Caco-2 (cell line): ENCODE data around the gene PTPRN2. TPM values are rescaled to one million over a fixed set of nuclear protein-coding genes. Genes with fewer than 3 reads are reported as not detected.

Experiments used
- BruUV-seq: library from RNA; stranded (reverse); fragments of 400-500 nt; replicated peaks from 2 replicates; lab custom pipeline; 2021; lab: Mats Ljungman, UMichigan
- CTCF ChIA-PET: fragments of 300-600 bp; sonication (Branson Sonifier 250); formaldehyde crosslinking; loops from one replicate; lab custom pipeline; 2022; ENCODE audit warnings: antibody characterized with exemption; lab: Charles Lee
- POLR2A ChIA-PET: fragments of 300-600 bp; sonication (Branson Sonifier 250); formaldehyde crosslinking; loops from one replicate; lab custom pipeline; 2022; ENCODE audit warnings: antibody characterized with exemption; lab: Charles Lee
- DNase-seq, 2 experiments: peaks; one replicate each; pipeline versions ENCODE4 v3.0.0 to v3.0.0-alpha.2; 2020 to 2022
- H3K27me3 ChIP-seq: replicated peaks from 2 replicates; pipeline ENCODE4 v1.6.0; 2011; ENCODE audit warnings: low read length; ENCODE audit not compliant: control insufficient read depth, insufficient read depth
- H3K36me3 ChIP-seq: 2 replicates; pipeline ENCODE4 v1.5.1; 2011; ENCODE audit warnings: low read length; ENCODE audit not compliant: control insufficient read depth, insufficient read depth
- H3K4me1 ChIP-seq: fragments of 250-450 bp; sonication (Bioruptor Pico); 2 replicates; pipeline ENCODE4 v1.5.1; 2020; ENCODE audit warnings: mild to moderate bottlenecking
- H3K4me3 ChIP-seq: 2 replicates; pipeline ENCODE4 v1.5.1; 2011; ENCODE audit warnings: low read depth, mild to moderate bottlenecking, control low read depth, low read length
- H3K9me3 ChIP-seq: fragments of 250-450 bp; sonication (Bioruptor Pico); 2 replicates; pipeline ENCODE4 v1.5.1; 2020; ENCODE audit warnings: mild to moderate bottlenecking, moderate library complexity
- H3K27ac Mint-ChIP-seq: one replicate; pipeline ENCODE4 v1.8.0; 2022; ENCODE audit warnings: mixed read lengths; ENCODE audit not compliant: unreplicated experiment
- H3K27me3 Mint-ChIP-seq: one replicate; pipeline ENCODE4 v1.8.0; 2022; ENCODE audit warnings: mixed read lengths; ENCODE audit not compliant: insufficient read depth, unreplicated experiment
- H3K36me3 Mint-ChIP-seq: one replicate; pipeline ENCODE4 v1.8.0; 2022; ENCODE audit warnings: mild to moderate bottlenecking, mixed read lengths; ENCODE audit not compliant: insufficient read depth, unreplicated experiment
- H3K4me1 Mint-ChIP-seq: one replicate; pipeline ENCODE4 v1.8.0; 2022; ENCODE audit warnings: low read depth, mixed read lengths; ENCODE audit not compliant: unreplicated experiment
- H3K4me3 Mint-ChIP-seq: one replicate; pipeline ENCODE4 v1.8.0; 2022; ENCODE audit warnings: mild to moderate bottlenecking, moderate library complexity, mixed read lengths; ENCODE audit not compliant: unreplicated experiment
- H3K9me3 Mint-ChIP-seq: one replicate; pipeline ENCODE4 v1.8.0; 2022; ENCODE audit warnings: mixed read lengths; ENCODE audit not compliant: unreplicated experiment
- CTCF ChIP-seq, 2 experiments: fragments of 200-600 bp in 1 of 2; IDR thresholded peaks; 1 replicate in 1 of 2; 2 replicates in 1 of 2; pipeline versions ENCODE4 v1.5.1 to v1.8.0; 2011 to 2022; ENCODE audit warnings: antibody characterized with exemption in 1 of 2, control low read depth in 1 of 2, inconsistent platforms in 1 of 2, low read depth in 1 of 2, low read length in 1 of 2, mild to moderate bottlenecking in 1 of 2, moderate library complexity in 1 of 2; ENCODE audit not compliant: insufficient read depth in 1 of 2, severe bottlenecking in 1 of 2, unreplicated experiment in 1 of 2
- intact Hi-C: fragments of 100-400 bp; cut with micrococcal nuclease; formaldehyde crosslinking; loops from one replicate; pipeline ENCODE4 v1.10.0; 2022; ENCODE audit not compliant: unreplicated experiment
- total RNA-seq: library from RNA; stranded (reverse); gene quantifications from 2 replicates; pipeline ENCODE4 v1.2.3, GENCODE V29; 2022

PTPRN2 gene
- total RNA-seq, 1 experiment from 2014 or later: 1.4 TPM

GRCh38 chr7:158098125-158099030 lies 489.2 kb downstream of the PTPRN2 start:
- Mint-ChIP-seq H3K27me3 (no peaks in the 10 kb centered on the region), H3K4me3 (no peak overlapping the region), H3K4me1 (no peaks in the 10 kb centered on the region), H3K27ac (no peak overlapping the region), H3K36me3 (no peaks in the 10 kb centered on the region), H3K9me3 (peaks cover 31% of the 10 kb centered on the region)
- no TSS peak for BruUV-seq
- CTCF ChIA-PET: no interaction called here
- Histone ChIP-seq H3K4me3 (no peak overlapping the region), H3K36me3 (no peaks in the 10 kb centered on the region), H3K4me1 (no peaks in the 10 kb centered on the region), H3K9me3 (no peaks in the 10 kb centered on the region), H3K27me3 (no peaks in the 10 kb centered on the region)
- intact Hi-C loops: no loop called here
- peak in 1 of 2 experiments; percentile 30 for DNase-seq
- no peak for TF ChIP-seq CTCF (IDR thresholded peaks at IDR 0.05; ENCODE audit: insufficient read depth in 1 of 2, low read depth in 1 of 2, low read length in 1 of 2, severe bottlenecking in 1 of 2, unreplicated experiment in 1 of 2)
- POLR2A ChIA-PET: no interaction called here

GRCh38 chr7:158097453-158098124 lies 490.0 kb downstream of the PTPRN2 start:
- no TSS peak for BruUV-seq
- no peaks in the 10 kb centered on the region for H3K27me3 ChIP-seq
- H3K4me1 Mint-ChIP-seq: no peaks in the 10 kb centered on the region
- no peak overlapping the region for H3K27ac Mint-ChIP-seq
- POLR2A ChIA-PET: no interaction called here
- TF ChIP-seq CTCF (IDR thresholded peaks at IDR 0.05; ENCODE audit: insufficient read depth in 1 of 2, low read depth in 1 of 2, low read length in 1 of 2, severe bottlenecking in 1 of 2, unreplicated experiment in 1 of 2): no peak
- CTCF ChIA-PET: no interaction called here
- no peaks in the 10 kb centered on the region for H3K4me1 ChIP-seq
- no peak overlapping the region for H3K4me3 ChIP-seq
- peak in 1 of 2 experiments; percentile 3 for DNase-seq
- intact Hi-C loops: no loop called here
- peaks cover 37% of the 10 kb centered on the region for H3K9me3 Mint-ChIP-seq
- H3K36me3 Mint-ChIP-seq: no peaks in the 10 kb centered on the region
- no peak overlapping the region for H3K4me3 Mint-ChIP-seq
- H3K27me3 Mint-ChIP-seq: no peaks in the 10 kb centered on the region
- no peaks in the 10 kb centered on the region for H3K36me3 ChIP-seq
- no peaks in the 10 kb centered on the region for H3K9me3 ChIP-seq

- Mint-ChIP-seq H3K36me3 (no peaks in the 10 kb centered on the region), H3K4me3 (no peak overlapping the region), H3K4me1 (no peaks in the 10 kb centered on the region), H3K9me3 (peaks cover 37% of the 10 kb centered on the region), H3K27me3 (no peaks in the 10 kb centered on the region), H3K27ac (no peak overlapping the region)
- POLR2A ChIA-PET: no interaction called here
- TF ChIP-seq CTCF (IDR thresholded peaks at IDR 0.05; ENCODE audit: insufficient read depth in 1 of 2, low read depth in 1 of 2, low read length in 1 of 2, severe bottlenecking in 1 of 2, unreplicated experiment in 1 of 2): no peak
- H3K36me3 ChIP-seq: no peaks in the 10 kb centered on the region
- H3K27me3 ChIP-seq: no peaks in the 10 kb centered on the region
- DNase-seq: no peak
- intact Hi-C loops: no loop called here
- CTCF ChIA-PET: no interaction called here
- no peaks in the 10 kb centered on the region for H3K4me1 ChIP-seq
- no TSS peak for BruUV-seq
- no peaks in the 10 kb centered on the region for H3K9me3 ChIP-seq
- H3K4me3 ChIP-seq: no peak overlapping the region
These were observed 490.5 kb downstream of the PTPRN2 start for GRCh38 chr7:158097106-158097452.
